ENCODE results near the gene ABAT.

- TF ChIP-seq CTCF (IDR thresholded peaks at IDR 0.05) (no peak), POLR2A (IDR thresholded peaks at IDR 0.05) (no peak)
Observed at GRCh38 chr16:8639694-8640093, 34.7 kb upstream of the ABAT start.
